Activated CD4-positive, alpha-beta T cell treated with anti-CD3 and anti-CD28 coated beads, Interleukin-2, amount 50 U/mL, for 4 hours (primary cell): ENCODE results near the gene GRID2.

Experiments used
- DNase-seq, 2 experiments: peaks; one replicate each; pipeline ENCODE4 v3.0.0-alpha.2; 2020

GRID2 gene

GRCh38 chr4:92776080-92776479, 472.3 kb downstream of the GRID2 start:
- DNase-seq = no peak

- DNase-seq = no peak
Observed at GRCh38 chr4:92789741-92790140, 486.0 kb downstream of the GRID2 start.

- DNase-seq = no peak
Observed at GRCh38 chr4:92791871-92792440, 488.2 kb downstream of the GRID2 start.

DNA sequence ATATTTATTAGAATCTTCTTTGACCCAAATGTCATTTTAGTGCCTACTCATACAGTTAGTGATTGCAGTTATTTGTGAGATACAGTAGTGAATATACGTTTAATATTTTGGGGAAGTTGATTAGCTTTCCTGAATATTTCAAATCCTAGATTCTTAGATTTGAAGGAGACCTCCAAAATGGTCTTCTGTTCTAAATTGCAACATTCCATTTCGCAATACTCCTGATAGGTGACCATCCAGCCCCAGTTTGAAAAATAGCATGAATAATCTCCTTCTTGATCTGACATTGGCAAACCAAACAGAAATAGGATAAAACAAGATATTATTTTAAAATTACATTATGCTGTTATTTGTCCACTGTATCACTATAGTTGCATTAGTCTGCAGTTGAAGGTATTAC, 505.6 kb downstream of the GRID2 start:
- no peak for DNase-seq

DNA sequence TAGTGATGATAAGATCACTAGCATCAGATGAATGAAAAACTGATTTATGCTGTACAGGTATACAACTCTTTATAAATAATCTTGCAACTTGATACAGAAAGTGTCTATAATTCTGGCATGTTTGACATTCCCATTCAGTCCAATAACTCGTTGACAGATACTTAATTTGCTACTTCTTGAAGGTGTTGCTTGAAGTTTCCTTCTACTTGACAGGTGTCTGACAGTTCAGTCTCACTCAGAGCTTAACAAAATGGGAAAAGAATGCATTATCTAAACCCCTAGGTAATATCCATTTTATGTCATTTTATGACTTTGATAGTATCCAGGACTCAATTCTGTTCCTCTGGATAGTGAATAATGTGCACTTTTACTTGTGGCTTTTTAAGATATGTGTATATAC, 508.9 kb downstream of the GRID2 start:
- DNase-seq = no peak

GRCh38 chr4:92814677-92815076, 510.9 kb downstream of the GRID2 start:
- DNase-seq = no peak

- no peak for DNase-seq
Observed at GRCh38 chr4:92825256-92825655, 521.5 kb downstream of the GRID2 start.

DNA sequence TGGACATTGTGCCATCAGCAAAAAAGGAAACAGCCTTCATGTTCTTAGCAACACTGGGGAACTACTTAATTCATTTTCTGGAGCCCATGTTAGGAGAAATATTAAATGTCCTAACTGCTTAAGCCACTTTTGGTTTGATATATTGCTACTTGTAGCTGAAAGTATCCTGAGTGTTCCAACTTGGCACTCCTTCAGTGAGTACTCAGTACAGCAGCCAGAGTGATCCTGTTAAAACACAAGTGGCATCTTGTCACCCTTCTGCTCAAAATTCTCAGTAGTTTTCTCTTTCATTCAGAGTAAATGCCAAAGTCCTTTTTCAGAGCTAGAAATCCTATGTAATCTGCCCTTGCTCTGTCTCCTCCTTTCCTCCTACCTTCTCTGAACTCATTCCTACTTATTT, 522.0 kb downstream of the GRID2 start:
- no peak for DNase-seq

- no peak for DNase-seq
Observed at GRCh38 chr4:92830771-92831170, 527.0 kb downstream of the GRID2 start.

GRCh38 chr4:92840880-92841279, 537.1 kb downstream of the GRID2 start:
- no peak for DNase-seq

GRCh38 chr4:92843784-92844183, 540.0 kb downstream of the GRID2 start:
- DNase-seq = no peak

- DNase-seq = no peak
Observed at GRCh38 chr4:92847026-92847425, 543.3 kb downstream of the GRID2 start.

DNA sequence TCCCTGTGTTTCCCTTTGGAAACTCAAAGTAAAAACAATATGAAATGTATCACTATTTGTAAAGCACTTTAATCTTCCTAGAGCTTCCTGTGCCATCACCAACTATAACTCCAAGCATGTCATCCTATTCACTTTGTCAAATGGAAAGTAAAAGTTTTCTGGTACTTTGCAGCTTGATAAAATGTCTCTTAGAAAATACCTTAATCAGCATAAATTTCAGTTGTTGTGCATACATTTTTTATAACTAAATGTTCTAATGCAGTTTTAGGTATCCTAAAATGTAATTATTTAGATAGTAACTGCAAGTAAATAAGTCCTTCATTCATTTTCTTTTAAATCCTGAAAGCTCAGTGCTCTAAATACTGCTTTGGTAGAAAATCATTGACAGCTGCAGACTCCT, 558.7 kb downstream of the GRID2 start:
- no peak for DNase-seq

- DNase-seq = no peak
Observed at GRCh38 chr4:92864096-92864495, 560.3 kb downstream of the GRID2 start.

GRCh38 chr4:92872604-92873003, 568.8 kb downstream of the GRID2 start:
- DNase-seq = no peak

DNA sequence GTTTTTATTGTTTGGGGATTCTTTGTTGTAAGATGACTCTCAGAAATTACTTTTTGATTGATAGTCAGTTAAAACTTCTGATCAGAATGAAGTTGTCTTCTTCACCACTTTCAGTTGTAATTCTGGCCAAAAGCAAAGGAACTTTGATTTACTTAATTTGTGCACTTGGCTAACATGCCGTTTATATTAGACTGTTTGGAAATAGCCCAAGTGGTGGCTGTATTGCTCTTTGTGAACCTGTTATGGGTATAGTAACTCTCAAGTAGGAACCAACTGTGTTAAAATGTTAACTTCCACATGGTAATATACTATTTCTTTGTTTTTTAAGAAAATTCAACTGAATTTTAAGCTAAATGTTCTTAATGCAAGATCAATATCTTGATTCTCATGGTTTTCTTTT, 581.9 kb downstream of the GRID2 start:
- DNase-seq = no peak

GRCh38 chr4:92952426-92952825, 648.7 kb downstream of the GRID2 start:
- no peak for DNase-seq

GRCh38 chr4:92952897-92953296, 649.1 kb downstream of the GRID2 start:
- no peak for DNase-seq

DNA sequence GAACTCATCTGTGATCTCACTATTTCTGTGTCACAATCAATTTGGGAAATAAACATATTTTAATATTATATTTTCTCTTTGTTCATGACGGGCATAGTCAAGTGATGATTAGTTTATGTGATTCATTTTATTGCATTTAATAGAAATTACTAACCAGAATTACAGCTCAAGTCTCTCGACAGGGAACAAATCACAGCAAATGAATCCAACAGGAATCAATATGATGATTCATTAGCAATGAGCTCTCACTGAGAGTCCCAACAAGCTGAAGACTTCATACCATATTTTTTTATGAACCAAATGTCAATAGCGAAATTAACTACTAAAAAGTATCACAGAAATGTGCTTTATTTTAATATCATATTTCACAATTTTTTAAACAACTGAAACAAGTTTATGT, 649.7 kb downstream of the GRID2 start:
- DNase-seq = no peak

GRCh38 chr4:92961881-92962280, 658.1 kb downstream of the GRID2 start:
- no peak for DNase-seq

GRCh38 chr4:92962831-92963230, 659.1 kb downstream of the GRID2 start:
- DNase-seq = no peak

DNA sequence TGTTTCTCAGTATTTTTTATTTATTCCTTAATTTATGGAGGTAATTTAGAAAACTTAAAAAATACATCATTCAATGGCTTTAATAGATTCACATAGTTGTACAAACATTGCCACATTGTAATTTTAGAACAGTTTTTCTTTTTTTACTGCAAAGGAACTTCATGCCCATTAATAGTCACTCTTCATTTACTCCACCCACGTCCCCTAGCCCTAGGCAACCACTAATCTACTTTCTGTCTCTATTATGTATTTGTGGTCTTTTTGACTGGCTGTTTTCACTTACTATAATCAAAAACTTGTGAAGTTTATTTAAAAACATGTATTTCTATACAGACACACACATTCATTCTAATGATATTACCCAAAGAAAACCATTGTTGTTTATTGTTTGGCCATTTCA, 664.8 kb downstream of the GRID2 start:
- DNase-seq = no peak

DNA sequence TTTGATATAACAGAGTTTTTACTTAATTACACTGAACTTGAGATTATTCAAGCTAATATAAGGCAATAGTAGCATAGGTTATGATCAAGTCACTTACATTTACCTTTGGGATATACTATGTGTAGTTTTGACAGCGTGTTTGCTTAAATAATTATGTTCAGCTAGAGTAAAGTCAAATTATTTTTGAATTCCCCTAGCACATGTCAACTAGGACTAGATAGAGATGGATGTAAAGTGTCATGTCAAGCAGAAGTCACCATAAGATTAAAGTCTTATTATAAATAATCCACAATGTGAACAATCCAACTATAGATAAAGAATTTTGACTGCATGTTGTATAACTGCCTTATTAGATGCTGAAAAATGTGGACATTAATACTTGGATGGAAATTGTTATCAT, 665.2 kb downstream of the GRID2 start:
- DNase-seq = no peak

- no peak for DNase-seq
Observed at GRCh38 chr4:92969650-92970379, 666.0 kb downstream of the GRID2 start.

- no peak for DNase-seq
Observed at GRCh38 chr4:92970996-92971395, 667.2 kb downstream of the GRID2 start.
